HL-60 (cell line): ENCODE data around the gene CRIM1.
A peak's percentile ranks its signal among the peaks of the same experiment; 100 is the strongest.

Experiments
- DNase-seq, 2 experiments: peaks; one replicate each; pipeline ENCODE4 v3.0.0-alpha.2; 2010 to 2020; ENCODE audit warnings: low read depth in 1 of 2, low spot score in 1 of 2
- H3K27ac ChIP-seq: fragments of 250-450 bp; sonication (Bioruptor Pico); replicated peaks from 2 replicates; pipeline ENCODE4 v1.5.1; 2020; ENCODE audit warnings: mild to moderate bottlenecking, moderate library complexity
- H3K27me3 ChIP-seq: fragments of 250-450 bp; sonication (Bioruptor Pico); 2 replicates; pipeline ENCODE4 v1.5.1; 2021; ENCODE audit warnings: mild to moderate bottlenecking, moderate library complexity; ENCODE audit not compliant: insufficient read depth, poor library complexity, severe bottlenecking
- H3K4me3 ChIP-seq: replicated peaks from 2 replicates; pipeline ENCODE4 v1.5.1; 2011; ENCODE audit warnings: mild to moderate bottlenecking, control low read depth, low read length; ENCODE audit not compliant: insufficient read depth
- GABPA ChIP-seq: IDR thresholded peaks from 2 replicates; pipeline ENCODE4 v1.6.1; 2012; ENCODE audit warnings: low read depth
- POLR2AphosphoS5 ChIP-seq: IDR thresholded peaks from 2 replicates; pipeline ENCODE4 v1.6.1; 2012; ENCODE audit warnings: low read depth
- REST ChIP-seq: IDR thresholded peaks from 2 replicates; pipeline ENCODE4 v1.6.1; 2012; ENCODE audit warnings: low read depth; ENCODE audit not compliant: insufficient replicate concordance
- SPI1 ChIP-seq: IDR thresholded peaks from 2 replicates; pipeline ENCODE4 v1.6.1; 2012; ENCODE audit warnings: low read depth, mild to moderate bottlenecking, borderline replicate concordance
- TF ChIP-seq, protein P1 (sequence below): IDR thresholded peaks from one replicate; pipeline ENCODE4 v1.5.1; 2011; ENCODE audit warnings: low read length, control low read depth, inconsistent platforms; ENCODE audit not compliant: insufficient read depth

The CRIM1 gene

GRCh38 chr2:36478332-36478738 is 122.8 kb downstream of the CRIM1 start:
- TF ChIP-seq GABPA: no peak
- no peak for TF ChIP-seq POLR2AphosphoS5
- TF ChIP-seq, protein P1, sequence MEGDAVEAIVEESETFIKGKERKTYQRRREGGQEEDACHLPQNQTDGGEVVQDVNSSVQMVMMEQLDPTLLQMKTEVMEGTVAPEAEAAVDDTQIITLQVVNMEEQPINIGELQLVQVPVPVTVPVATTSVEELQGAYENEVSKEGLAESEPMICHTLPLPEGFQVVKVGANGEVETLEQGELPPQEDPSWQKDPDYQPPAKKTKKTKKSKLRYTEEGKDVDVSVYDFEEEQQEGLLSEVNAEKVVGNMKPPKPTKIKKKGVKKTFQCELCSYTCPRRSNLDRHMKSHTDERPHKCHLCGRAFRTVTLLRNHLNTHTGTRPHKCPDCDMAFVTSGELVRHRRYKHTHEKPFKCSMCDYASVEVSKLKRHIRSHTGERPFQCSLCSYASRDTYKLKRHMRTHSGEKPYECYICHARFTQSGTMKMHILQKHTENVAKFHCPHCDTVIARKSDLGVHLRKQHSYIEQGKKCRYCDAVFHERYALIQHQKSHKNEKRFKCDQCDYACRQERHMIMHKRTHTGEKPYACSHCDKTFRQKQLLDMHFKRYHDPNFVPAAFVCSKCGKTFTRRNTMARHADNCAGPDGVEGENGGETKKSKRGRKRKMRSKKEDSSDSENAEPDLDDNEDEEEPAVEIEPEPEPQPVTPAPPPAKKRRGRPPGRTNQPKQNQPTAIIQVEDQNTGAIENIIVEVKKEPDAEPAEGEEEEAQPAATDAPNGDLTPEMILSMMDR: no peak
- no peak for TF ChIP-seq REST
- no peak for TF ChIP-seq SPI1
- H3K27ac ChIP-seq: peak overlapping the region; percentile 73
- H3K27me3 ChIP-seq: no peaks in the 10 kb centered on the region
- H3K4me3 ChIP-seq: no peak overlapping the region
- DNase-seq: peak in 1 of 2 experiments; percentile 6

DNA sequence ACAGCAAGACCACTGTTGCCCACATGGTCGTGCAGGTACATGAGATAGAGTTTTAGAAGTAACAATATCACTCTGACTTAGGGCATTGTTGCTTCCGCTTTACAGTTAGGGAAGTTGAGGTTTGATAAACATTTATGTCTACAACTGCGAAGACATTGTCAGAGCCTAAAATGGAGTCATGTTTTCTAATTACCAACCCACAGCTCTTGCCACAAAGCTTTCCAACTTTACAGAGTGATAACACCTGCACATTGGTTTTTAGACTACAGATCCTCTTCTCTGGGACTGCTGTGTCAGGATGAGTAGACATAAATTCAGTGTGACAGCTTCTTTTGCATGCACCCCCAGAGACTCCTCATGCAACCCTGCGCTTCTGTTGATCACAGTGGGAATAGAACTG is 123.4 kb downstream of the CRIM1 start:
- Histone ChIP-seq H3K27ac (peak overlapping the region; percentile 73), H3K4me3 (no peak overlapping the region), H3K27me3 (no peaks in the 10 kb centered on the region)
- peak in 1 of 2 experiments; percentile 70 for DNase-seq
- TF ChIP-seq GABPA (no peak), SPI1 (peak; percentile 19; the same call in 1 of the 2 replicates)
- TF ChIP-seq, protein P1: no peak

GRCh38 chr2:36479406-36479805 is 123.8 kb downstream of the CRIM1 start:
- TF ChIP-seq REST: no peak
- TF ChIP-seq POLR2AphosphoS5: no peak
- no peak for DNase-seq
- no peak overlapping the region for H3K4me3 ChIP-seq
- peak overlapping the region; percentile 73 for H3K27ac ChIP-seq
- H3K27me3 ChIP-seq: no peaks in the 10 kb centered on the region

- no peak for DNase-seq
- Histone ChIP-seq H3K27ac (no peak overlapping the region), H3K27me3 (no peaks in the 10 kb centered on the region), H3K4me3 (no peak overlapping the region)
- no peak for TF ChIP-seq REST
- no peak for TF ChIP-seq SPI1
- no peak for TF ChIP-seq GABPA
- TF ChIP-seq, protein P1: no peak
- no peak for TF ChIP-seq POLR2AphosphoS5
Observed at GRCh38 chr2:36480028-36480427, 124.5 kb downstream of the CRIM1 start.
